K562 (cell line): ENCODE data around the gene AKT2. TPM values are rescaled to one million over a fixed set of nuclear protein-coding genes. Genes with fewer than 3 reads are reported as not detected.
A peak's percentile ranks its signal among the peaks of the same experiment; 100 is the strongest.

Source experiments
- ATAC-seq: fragments of 200-7000 bp; cut with Tn5 transposase; 3 replicates; pipeline ENCODE4 v1.9.1; 2020; ENCODE audit warnings: moderate library complexity
- BruUV-seq: library from RNA; stranded (reverse); fragments of 400-500 nt; replicated peaks from 2 replicates; lab custom pipeline; 2021; lab: Mats Ljungman, UMichigan
- CTCF ChIA-PET: fragments of 300-600 bp; formaldehyde crosslinking; extraction: SDS; loops from one replicate; lab custom pipeline; 2021; ENCODE audit warnings: low intra/inter-chr PET ratio; lab: Yijun Ruan, JAX
- POLR2A ChIA-PET: fragments of 300-600, 350-650 bp; sonication (Branson Sonifier 250); formaldehyde crosslinking; extraction: SDS; loops from one replicate; lab custom pipeline; 2021; ENCODE audit warnings: antibody characterized with exemption, inconsistent platforms; lab: Yijun Ruan, JAX
- DNase-seq, 4 experiments: peaks; one replicate each; pipeline versions ENCODE4 v3.0.0 to v3.0.0-alpha.2; 2011 to 2018; ENCODE audit warnings: low spot score in 3 of 4, mixed read lengths in 3 of 4; ENCODE audit errors: extremely low read depth in 1 of 4
- FAIRE-seq: peaks from 2 replicates; lab custom pipeline; 2011; peaks lifted over from hg19 to GRCh38; lab: Jason Lieb, UNC
- H2AFZ ChIP-seq: 2 replicates; pipeline ENCODE4 v1.6.0; 2011; ENCODE audit warnings: low read depth, low read length, control low read depth, inconsistent platforms
- H3K27ac ChIP-seq: fragments of 200-600 bp; 3 replicates; pipeline ENCODE4 v1.8.0; 2011; ENCODE audit warnings: low read depth, mild to moderate bottlenecking, control low read depth, inconsistent platforms, low read length, moderate library complexity, mixed read lengths; ENCODE audit errors: extremely low read depth
- H3K27me3 ChIP-seq, 2 experiments: fragments of 300-600 bp in 1 of 2; 2 replicates in 1 of 2; 3 replicates in 1 of 2; pipeline versions ENCODE4 v1.6.0 to v1.8.0; 2011; ENCODE audit warnings: inconsistent platforms in 2 of 2, low read length in 2 of 2, mild to moderate bottlenecking in 1 of 2, mixed read lengths in 1 of 2, moderate library complexity in 1 of 2; ENCODE audit not compliant: control insufficient read depth in 2 of 2, insufficient read depth in 2 of 2
- H3K36me3 ChIP-seq: fragments of 300-600 bp; 3 replicates; pipeline ENCODE4 v1.8.0; 2011; ENCODE audit warnings: mild to moderate bottlenecking, low read length, inconsistent platforms; ENCODE audit not compliant: control insufficient read depth, insufficient read depth
- H3K4me1 ChIP-seq, 2 experiments: fragments of 200-600 bp in 1 of 2; replicated peaks in 1 of 2; 2 replicates in 1 of 2; 3 replicates in 1 of 2; pipeline versions ENCODE4 v1.5.1 to v1.8.0; 2011; ENCODE audit warnings: inconsistent platforms in 2 of 2, low read length in 2 of 2, mild to moderate bottlenecking in 1 of 2, mixed read lengths in 1 of 2, moderate library complexity in 1 of 2; ENCODE audit not compliant: control insufficient read depth in 2 of 2, insufficient read depth in 2 of 2
- H3K4me2 ChIP-seq: 2 replicates; pipeline ENCODE4 v1.6.1; 2011; ENCODE audit warnings: low read length, control low read depth, inconsistent platforms, mixed read lengths; ENCODE audit not compliant: insufficient read depth
- H3K4me3 ChIP-seq: fragments of 200-600 bp; sonication (generic), shearing (Covaris generic); 2 replicates; pipeline ENCODE4 v1.5.1; 2016; ENCODE audit warnings: control low read depth, inconsistent platforms
- H3K79me2 ChIP-seq: fragments of 200-600 bp; 3 replicates; pipeline ENCODE4 v1.8.0; 2011; ENCODE audit warnings: low read length, inconsistent platforms; ENCODE audit not compliant: control insufficient read depth, insufficient read depth
- H3K9ac ChIP-seq, 2 experiments: 2 replicates each; pipeline versions ENCODE4 v1.6.0 to v1.6.1; 2011; ENCODE audit warnings: low read depth in 2 of 2, low read length in 2 of 2, control low read depth in 1 of 2, inconsistent platforms in 1 of 2, mild to moderate bottlenecking in 1 of 2, mixed read lengths in 1 of 2; ENCODE audit not compliant: insufficient read depth in 1 of 2
- H3K9me1 ChIP-seq: one replicate; pipeline ENCODE4 v1.6.0; 2011; ENCODE audit warnings: inconsistent platforms, mild to moderate bottlenecking, low read length, moderate library complexity; ENCODE audit not compliant: control insufficient read depth, insufficient read depth
- H3K9me3 ChIP-seq: replicated peaks from 2 replicates; pipeline ENCODE4 v1.5.1; 2011; ENCODE audit warnings: low read depth, low read length, inconsistent platforms; ENCODE audit not compliant: control insufficient read depth, insufficient read depth
- H4K20me1 ChIP-seq: replicated peaks from 2 replicates; pipeline ENCODE4 v1.6.1; 2011; ENCODE audit warnings: low read length, inconsistent platforms, mixed read lengths; ENCODE audit not compliant: control insufficient read depth, insufficient read depth
- C11orf30 ChIP-seq: fragments of 450-650 bp; IDR thresholded peaks from 2 replicates; pipeline ENCODE4 v1.6.1; 2016; ENCODE audit warnings: low read depth, mild to moderate bottlenecking
- HMGN3 ChIP-seq: IDR thresholded peaks from 2 replicates; pipeline ENCODE4 v1.6.1; 2011; ENCODE audit warnings: borderline replicate concordance, low read depth, mild to moderate bottlenecking, mixed read lengths, low read length; ENCODE audit not compliant: insufficient read length; ENCODE audit errors: extremely low read depth
- MAFF ChIP-seq: IDR thresholded peaks from 2 replicates; pipeline ENCODE4 v1.6.1; 2012; ENCODE audit warnings: low read length, improper control_type of control experiment
- MAFG ChIP-seq: fragments of 450-650 bp; conservative IDR thresholded peaks from 2 replicates; pipeline ENCODE4 v1.6.1; 2016; ENCODE audit warnings: missing genetic modification characterization, missing compliant biosample characterization
- POLR2G ChIP-seq: fragments of 200-400 bp; formaldehyde crosslinking; IDR thresholded peaks from 2 replicates; pipeline ENCODE4 v1.6.1; 2017; ENCODE audit warnings: low read depth, mild to moderate bottlenecking, antibody characterized with exemption, low read length, moderate library complexity
- ZNF316 ChIP-seq: fragments of 450-650 bp; IDR thresholded peaks from 2 replicates; pipeline ENCODE4 v1.6.1; 2016
- ZNF696 ChIP-seq: fragments of 250-450 bp; sonication (Bioruptor Pico); conservative IDR thresholded peaks from 2 replicates; pipeline ENCODE4 v1.4.0; 2020; ENCODE audit warnings: mild to moderate bottlenecking, moderate library complexity
- WGBS: fragments of 100-300 bp; shearing (Covaris generic); methylation state at CpG from one replicate; pipeline ENCODE4 v1.1.6; 2016; ENCODE audit warnings: low coverage, mixed read lengths; ENCODE audit not compliant: insufficient coverage; ENCODE audit errors: missing lambda C conversion rate; 5-methylcytosine and 5-hydroxymethylcytosine counted together
- in situ Hi-C: fragments of 300-500 bp; cut with MboI; formaldehyde crosslinking; loops from 4 replicates; pipeline ENCODE4 v1.15.0; 2018; ENCODE audit warnings: inconsistent platforms, mixed read lengths
- intact Hi-C: fragments of 100-400 bp; cut with micrococcal nuclease; formaldehyde crosslinking; loops from 2 replicates; pipeline ENCODE4 v1.14.2; 2022
- polyA plus RNA-seq, 8 experiments: library from polyadenylated mRNA; depleted of rRNA in 4 of 8; stranded (reverse) in 5 of 8; unstranded in 3 of 8; fragments of >200 nt; fragmentation: Nextera tagmentation in 2 of 8; fragmentation: Illumina TruSeq in 1 of 8; extraction: Ambion mirVana in 2 of 8; extraction: Trizol in 1 of 8; gene quantifications; 2 replicates each; pipeline versions ENCODE4 v1.2.1 to v1.2.3, GENCODE V29; 2011 to 2014; ENCODE audit warnings: inconsistent platforms in 1 of 8, missing spikeins in 1 of 8
- total RNA-seq, 7 experiments: library from RNA; depleted of rRNA in 6 of 7; stranded (reverse); fragments of >200 nt in 6 of 7; fragmentation: Illumina TruSeq in 2 of 7; extraction: Trizol in 2 of 7; gene quantifications; 2 replicates each; pipeline versions ENCODE4 v1.2.1 to v1.2.3, GENCODE V29; 2011 to 2021; ENCODE audit warnings: low replicate concordance in 1 of 7

The AKT2 gene
- total and polyA plus RNA-seq, 9 of the 15 experiments (the other 6 are each of a cell fraction or from before 2014, with no cell fraction given), result 1.1 to 132 (median 67.7) TPM

- no peak for FAIRE-seq
- BruUV-seq, result no TSS peak
- CTCF ChIA-PET, result no interaction called here
Measured at GRCh38 chr19:40246292-40247073, 38.7 kb downstream of the AKT2 start.

More at GRCh38 chr19:40246292-40247073, 38.7 kb downstream of the AKT2 start:
- no peaks in the 10 kb centered on the region for H3K9me3 ChIP-seq
- in situ Hi-C loops, result no loop called here
- intact Hi-C loops, result no loop called here
- H3K36me3 ChIP-seq, result peaks cover 65% of the 10 kb centered on the region; the same call in 2 of the 3 replicates
- H2AFZ ChIP-seq, result no peak overlapping the region
- H3K79me2 ChIP-seq, result peaks cover 32% of the 10 kb centered on the region
- peak overlapping the region in 1 of 2 experiments; percentile 69; a peak in 2 of 4 replicates for H3K9ac ChIP-seq
- TF ChIP-seq ZNF696 (CRISPR knock-in tag) (no peak), MAFG (tag) (peak; percentile 50), C11orf30 (peak; percentile 48), POLR2G (0 out of 2 replicates have a peak, but pooled peaks have one; percentile 16), ZNF316 (peak; percentile 78), MAFF (peak; percentile 62), HMGN3 (no peak)
- H3K9me1 ChIP-seq, result peaks cover 4% of the 10 kb centered on the region
- no peak overlapping the region for H3K4me2 ChIP-seq
- no peak overlapping the region for H3K27ac ChIP-seq
- no peaks in the 10 kb centered on the region for H3K27me3 ChIP-seq
- no peak overlapping the region for H3K4me3 ChIP-seq
- POLR2A ChIA-PET, result interaction anchor here (0.7 to 1.7 kb wide), 3 partner anchors 10 to 678 kb away, joined by 3 to 5 read pairs (median 3); no protein-coding TSS in a partner anchor
- ATAC-seq (no peak), DNase-seq (no peak)
- WGBS, result 85% methylated on average over 6 of the region's 16 CpGs
- H4K20me1 ChIP-seq, result peaks cover 4% of the 10 kb centered on the region; the same call in 1 of the 2 replicates
- peaks cover 0 to 14% of the 10 kb centered on the region in 2 experiments; a peak in 2 of 5 replicates for H3K4me1 ChIP-seq
